GM19438 (cell line): Measurements from ENCODE around the gene DCLK1.
"Not testable (repeated sequence)": the region's sequence is repeated elsewhere in the genome, so short reads cannot be mapped to it uniquely, and the experiment has no call there.

Experiments used
- ATAC-seq: cut with Tn5 transposase; IDR thresholded peaks from one replicate; pipeline ENCODE4 v1.9.1; 2021; ENCODE audit warnings: low read depth; ENCODE audit not compliant: unreplicated experiment

DCLK1 gene

GRCh38 chr13:36132376-36132775 lies 1.2 kb upstream of the DCLK1 start:
- no peak for ATAC-seq

GRCh38 chr13:36131931-36132297 lies 732 bp upstream of the DCLK1 start:
- ATAC-seq, result no peak

DNA sequence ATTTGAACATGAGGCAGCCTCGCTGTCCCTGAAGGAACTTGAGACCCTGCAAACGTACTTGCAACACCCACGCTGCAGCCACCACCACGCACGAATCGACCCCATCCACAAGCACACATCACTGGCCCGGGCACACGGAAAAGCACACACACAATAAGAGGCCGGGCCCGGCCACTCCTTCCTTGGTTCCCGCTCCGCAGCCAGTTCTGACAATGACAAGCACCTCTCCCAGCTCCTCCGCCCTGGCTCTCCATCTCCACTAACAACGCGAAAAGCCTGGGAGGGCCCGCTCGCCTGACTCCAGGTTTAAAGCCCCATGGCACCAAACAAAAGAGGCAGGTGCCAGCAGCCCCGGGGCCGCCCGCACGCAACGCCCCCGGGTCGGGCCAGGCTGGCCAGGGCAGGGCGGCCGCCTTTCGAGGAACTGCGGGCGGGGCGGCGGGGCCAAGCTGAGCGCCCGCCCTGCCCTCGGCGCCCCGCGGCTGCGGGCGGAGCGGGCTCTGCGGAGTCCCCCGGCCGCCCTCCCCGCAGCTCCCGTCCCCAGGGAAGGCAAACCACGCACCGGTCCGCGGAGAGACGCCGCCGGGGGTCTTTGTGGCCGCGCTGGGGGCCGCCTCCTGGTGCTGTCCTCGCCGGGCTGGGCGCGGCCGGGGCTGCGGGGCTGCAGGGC lies 495 bp downstream of the DCLK1 start:
- ATAC-seq, result no peak

DNA sequence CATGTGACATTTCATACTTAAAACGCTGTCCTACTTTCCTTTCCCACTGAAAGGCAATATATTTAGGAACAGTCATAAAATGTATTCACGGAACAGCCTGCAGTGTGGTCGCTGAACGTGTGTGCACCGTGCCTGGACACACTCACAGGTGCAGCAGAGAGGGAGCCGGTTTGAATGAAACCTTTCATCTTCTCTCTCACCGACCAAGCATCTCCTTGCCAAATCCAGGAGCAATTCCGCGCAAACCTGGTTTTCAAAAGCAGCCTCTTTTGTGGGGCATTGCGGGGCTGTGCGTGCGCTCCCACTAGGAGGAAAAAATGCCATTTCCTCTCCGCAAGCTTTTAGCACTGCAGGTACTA lies 1.0 kb downstream of the DCLK1 start:
- ATAC-seq, result no peak

DNA sequence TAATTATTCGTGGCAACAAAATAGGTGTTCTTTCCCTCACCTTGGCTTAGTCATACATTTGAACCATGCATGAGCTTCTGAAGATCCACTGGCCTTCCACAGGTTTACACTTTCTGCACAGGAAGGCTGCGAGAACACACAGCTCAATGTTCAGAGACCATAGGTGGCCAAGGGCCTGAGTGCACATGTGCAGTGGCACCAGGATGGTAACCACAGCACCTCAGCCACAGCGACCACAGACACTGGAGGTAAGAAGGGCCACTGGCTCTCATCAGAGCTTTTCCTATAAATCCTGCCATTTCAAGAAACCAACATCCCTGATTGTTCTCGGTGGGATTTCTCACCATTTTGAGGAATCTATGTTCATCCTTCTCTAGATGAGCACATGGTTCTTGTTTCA lies 1.6 kb downstream of the DCLK1 start:
- ATAC-seq, result no peak

DNA sequence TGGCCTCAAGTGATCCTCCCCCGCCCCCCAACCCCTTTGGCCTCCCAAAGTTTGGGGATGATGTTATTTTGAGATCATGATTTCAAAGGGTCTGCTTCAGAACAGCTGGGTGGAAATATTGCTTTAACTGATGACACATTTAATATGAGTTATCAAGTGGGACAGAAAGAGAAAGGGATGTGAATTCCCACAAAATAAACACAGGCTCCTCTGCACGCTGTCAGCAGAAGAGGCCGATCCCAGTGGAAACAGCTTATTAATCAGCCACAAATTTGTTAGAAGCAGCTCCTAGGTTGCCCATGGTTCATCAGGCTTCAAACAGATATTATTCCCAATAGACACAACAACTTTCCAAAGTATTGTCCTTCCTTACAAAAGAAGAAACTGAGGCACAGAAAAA lies 4.7 kb downstream of the DCLK1 start:
- no peak for ATAC-seq

DNA sequence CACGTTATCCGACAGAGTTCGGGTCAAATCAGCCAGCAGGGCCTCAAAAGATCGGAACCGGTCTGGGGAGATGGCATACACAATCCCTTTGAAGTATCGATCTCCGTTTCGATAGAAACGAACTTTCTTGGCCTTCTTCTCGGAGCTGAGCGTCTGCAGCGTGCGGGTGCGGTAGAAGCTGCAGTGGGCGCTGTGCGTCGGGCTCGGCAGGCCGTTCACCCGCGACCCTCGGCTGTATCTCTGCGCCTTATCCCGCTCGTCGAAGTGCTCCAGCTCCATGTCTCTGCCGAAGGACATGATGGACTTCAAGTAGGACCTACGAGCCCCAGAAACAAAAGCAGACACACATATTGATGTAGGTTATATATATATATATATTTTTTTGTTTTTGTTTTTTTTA lies 5.3 kb downstream of the DCLK1 start:
- no peak for ATAC-seq

- no peak for ATAC-seq
Measured at GRCh38 chr13:36124236-36124822, 6.9 kb downstream of the DCLK1 start.

DNA sequence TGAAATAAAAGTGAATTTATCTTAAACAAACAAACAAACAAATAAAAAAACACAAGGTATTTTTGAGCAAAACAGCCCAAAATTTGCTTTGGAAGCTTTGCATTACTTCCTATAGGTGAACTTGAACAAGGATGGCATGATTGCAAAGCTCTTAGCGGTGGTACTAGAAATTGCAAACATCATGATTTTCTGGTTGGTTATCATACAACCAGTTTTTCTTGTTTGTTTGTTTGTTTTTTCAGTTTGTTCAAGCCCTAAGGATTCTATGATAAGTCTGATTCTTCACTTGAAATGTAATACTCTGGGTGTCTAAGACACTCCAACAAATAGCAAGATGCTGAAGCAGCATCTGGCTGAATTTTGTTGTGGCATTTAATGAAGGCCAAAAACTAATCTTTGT lies 15.9 kb downstream of the DCLK1 start:
- ATAC-seq, result no peak

DNA sequence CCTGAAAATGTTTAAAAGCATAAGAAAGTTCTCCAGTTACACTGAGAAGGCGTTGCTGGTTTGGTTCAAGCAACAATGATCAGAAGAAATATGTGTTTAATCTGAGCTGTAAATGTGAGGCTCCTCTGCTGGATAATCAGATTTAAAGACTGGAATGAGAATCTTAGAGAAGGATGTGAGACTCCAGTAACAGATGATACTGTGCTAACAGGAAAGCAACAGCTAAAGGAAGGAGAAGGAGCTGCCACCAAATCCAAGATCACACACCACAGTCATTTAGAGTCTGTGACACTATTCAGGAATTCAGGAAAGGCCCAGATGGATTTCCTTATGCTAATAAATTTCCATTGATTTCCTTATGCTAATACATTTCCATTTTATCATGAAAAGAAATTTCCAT lies 16.9 kb downstream of the DCLK1 start:
- ATAC-seq, result no peak

GRCh38 chr13:36108954-36109353 lies 22.2 kb downstream of the DCLK1 start:
- ATAC-seq, result no peak

DNA sequence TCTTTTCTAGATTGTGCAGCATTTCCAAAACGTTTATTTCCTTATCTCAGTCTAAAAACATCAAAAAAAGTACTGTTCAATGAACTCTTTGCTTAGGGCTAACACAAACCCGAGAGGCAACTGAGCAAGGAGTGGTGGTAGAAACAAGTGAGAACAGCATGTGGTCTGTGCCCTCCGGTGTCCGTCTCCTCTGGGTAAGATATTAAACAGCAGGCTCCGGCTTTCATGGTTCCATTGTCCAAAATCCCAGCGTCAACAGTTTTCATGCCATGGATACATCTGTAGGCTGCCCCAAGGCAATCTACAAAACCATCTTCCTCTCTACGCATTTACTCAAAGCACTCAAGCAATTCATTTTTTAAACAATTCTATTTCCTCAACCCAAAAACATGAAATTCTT lies 22.8 kb downstream of the DCLK1 start:
- ATAC-seq, result no peak

DNA sequence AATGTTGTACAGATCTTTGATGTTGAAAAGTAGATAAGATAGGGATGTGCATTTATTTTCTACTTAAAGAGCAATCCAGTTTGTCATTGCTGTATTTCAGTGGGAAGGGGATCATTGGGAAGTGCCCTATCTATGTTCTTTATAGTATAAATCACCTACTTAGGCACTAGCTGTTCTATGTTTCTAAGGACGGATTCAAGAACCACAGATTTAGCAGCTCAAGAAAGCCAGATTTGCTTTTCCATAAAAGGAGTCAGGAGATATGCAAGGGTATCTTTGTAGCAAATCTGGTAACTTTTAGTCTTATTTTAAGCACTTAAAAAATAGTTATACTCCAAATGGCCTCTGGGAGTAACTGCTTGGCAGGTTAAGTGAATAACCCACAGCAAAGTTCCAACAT lies 23.7 kb downstream of the DCLK1 start:
- no peak for ATAC-seq

- no peak for ATAC-seq
Measured at GRCh38 chr13:36105726-36106125, 25.5 kb downstream of the DCLK1 start.

- ATAC-seq, result no peak
Measured at GRCh38 chr13:36102721-36103120, 28.5 kb downstream of the DCLK1 start.

- ATAC-seq, result not testable (repeated sequence)
Measured at GRCh38 chr13:36101907-36102306, 29.3 kb downstream of the DCLK1 start.

DNA sequence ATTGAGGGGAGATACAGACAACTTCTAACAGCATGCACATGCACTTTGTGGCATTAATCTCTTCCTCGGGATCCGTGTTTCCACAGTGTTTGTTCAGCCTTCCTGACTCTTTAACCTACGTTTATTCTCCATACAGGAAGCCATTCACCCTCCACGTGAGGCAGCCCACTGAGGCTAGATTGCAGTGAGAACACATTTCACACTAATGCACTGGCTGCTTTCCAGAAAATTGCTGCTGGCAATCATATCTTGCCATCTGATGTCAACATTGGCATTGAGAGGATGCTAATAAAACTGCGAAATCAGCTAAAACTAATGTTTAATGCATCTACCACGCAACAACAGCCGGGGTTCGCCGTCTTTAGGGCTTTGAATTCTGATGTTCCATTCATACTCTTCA lies 30.0 kb downstream of the DCLK1 start:
- no peak for ATAC-seq

DNA sequence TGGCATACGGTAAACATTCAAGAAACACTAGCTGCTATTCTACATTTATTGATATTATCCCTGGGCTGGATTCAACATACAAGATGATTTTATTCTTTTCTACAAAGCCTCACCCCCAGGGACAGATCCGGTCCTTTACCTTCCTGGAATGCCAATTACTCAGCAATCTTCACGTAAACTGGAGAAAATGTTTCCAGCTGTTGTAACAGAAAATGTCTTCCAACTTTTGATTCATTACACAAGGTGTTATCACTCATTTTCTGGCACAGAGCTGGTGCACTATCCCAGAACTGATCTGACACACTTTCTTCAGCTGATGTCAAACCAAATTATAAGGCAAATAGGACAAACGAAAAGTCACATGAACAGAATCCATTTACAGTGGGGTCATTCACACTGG lies 33.1 kb downstream of the DCLK1 start:
- no peak for ATAC-seq

DNA sequence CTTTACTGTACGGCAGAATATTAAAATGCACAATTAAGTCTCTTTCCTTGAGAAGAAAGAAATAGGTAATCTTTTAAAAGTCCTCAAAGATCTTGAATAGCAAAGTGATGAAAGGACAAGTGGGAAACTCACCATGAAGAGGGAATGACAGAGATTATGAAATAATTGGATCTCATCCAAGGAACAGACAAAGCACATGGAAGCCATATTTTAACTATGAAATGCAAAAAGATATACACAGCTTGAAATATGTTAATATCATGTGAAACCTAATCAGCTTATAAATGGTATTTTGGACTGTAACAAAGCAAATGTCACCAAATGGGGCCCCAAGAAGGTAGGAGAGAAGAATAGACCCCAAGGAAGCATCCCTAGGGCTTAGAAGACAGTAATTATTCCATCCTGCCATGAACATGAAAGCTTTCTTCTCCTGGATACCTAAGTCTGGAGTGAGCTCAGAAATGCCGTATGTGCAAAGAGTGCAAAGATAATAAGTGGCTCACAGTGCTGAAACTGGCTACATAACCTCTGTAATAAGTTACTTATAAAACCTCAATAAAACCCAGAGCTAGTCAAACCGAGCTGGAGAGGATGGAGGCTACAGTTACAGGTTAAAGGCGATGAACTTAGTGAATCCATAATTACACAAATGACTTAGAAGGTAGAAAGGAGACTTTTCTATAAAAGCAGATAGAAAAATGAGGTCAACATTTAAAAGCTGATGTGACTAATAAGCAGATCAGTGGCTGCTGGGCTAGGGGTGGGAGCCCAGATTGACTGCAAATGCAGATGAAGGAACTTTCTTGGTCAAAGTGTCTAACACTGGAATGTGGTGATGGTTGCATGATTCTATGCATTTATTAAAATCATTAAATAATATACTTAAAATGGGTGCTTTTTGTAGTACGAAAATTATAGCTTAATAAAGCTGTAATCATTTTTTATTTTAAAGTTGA lies 34.4 kb downstream of the DCLK1 start:
- ATAC-seq, result no peak

DNA sequence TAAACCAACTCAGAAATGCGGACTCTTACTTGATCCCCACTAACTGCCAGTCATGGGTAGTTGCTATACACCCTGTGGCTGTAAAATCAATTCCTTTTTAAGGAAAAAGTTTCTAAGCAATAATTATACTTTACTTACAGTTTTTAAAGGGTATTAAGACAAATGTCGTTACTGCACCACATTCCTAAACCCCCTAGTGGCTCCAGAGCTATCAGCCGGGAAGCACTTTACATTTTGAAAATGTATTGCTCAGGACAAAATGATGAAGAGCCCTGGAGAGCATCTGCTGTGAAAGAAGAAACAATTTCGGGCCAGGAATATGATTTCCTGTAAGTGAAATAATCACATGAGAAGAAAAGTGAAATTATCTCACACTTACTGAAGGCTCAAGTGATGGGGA lies 36.7 kb downstream of the DCLK1 start:
- no peak for ATAC-seq

DNA sequence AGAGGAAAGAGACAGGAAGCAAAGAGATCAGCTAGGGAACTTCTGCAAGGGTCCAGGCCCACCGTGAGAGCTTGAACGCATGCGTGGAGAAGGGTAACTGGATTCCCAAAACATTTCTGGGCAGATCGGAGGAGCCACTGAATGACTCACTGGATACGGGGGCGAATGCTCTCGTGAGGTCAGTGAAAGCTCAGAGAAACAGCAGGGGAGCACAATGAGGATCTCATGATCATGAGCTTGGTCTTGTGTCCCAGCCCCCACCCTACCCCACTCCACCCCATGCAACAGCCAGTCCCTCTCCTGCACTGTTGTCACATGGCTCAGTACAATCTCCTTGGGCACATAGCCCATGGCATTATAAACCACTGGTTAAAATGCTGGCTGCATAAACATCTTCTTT lies 40.6 kb downstream of the DCLK1 start:
- ATAC-seq, result no peak

- ATAC-seq, result no peak
Measured at GRCh38 chr13:36089130-36089647, 42.0 kb downstream of the DCLK1 start.
